ENCODE measurements around the gene CCT5.

CCT5 gene

DNA sequence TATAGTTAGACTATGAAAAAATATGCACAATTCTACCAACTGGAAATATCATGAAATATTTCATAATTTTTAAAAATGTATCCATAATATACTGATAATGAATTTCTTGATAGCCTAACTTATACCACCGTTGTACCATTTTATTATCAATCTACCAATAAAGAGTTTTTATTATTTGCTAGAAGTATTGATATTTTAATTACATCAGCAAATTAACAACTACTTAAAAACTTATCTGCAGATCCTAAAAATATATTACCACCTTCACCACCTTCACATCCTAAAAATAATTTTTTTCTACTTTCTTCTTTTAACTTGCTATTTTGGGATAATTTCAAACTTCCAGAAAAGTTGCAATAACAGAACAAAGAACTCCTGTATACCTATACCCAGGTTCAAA is 21.8 kb upstream of the CCT5 start:
- no peak overlapping the region for H3K4me3 ChIP-seq (replicated peaks; ENCODE audit: low read depth, low read length)
- no peak for DNase-seq (ENCODE audit: extremely low read depth, low read depth)
- TF ChIP-seq, protein P1, sequence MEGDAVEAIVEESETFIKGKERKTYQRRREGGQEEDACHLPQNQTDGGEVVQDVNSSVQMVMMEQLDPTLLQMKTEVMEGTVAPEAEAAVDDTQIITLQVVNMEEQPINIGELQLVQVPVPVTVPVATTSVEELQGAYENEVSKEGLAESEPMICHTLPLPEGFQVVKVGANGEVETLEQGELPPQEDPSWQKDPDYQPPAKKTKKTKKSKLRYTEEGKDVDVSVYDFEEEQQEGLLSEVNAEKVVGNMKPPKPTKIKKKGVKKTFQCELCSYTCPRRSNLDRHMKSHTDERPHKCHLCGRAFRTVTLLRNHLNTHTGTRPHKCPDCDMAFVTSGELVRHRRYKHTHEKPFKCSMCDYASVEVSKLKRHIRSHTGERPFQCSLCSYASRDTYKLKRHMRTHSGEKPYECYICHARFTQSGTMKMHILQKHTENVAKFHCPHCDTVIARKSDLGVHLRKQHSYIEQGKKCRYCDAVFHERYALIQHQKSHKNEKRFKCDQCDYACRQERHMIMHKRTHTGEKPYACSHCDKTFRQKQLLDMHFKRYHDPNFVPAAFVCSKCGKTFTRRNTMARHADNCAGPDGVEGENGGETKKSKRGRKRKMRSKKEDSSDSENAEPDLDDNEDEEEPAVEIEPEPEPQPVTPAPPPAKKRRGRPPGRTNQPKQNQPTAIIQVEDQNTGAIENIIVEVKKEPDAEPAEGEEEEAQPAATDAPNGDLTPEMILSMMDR (IDR thresholded peaks at IDR 0.05; ENCODE audit: low read depth, low read length, missing control alignments), result no peak

- H3K4me3 ChIP-seq (replicated peaks; ENCODE audit: low read depth, low read length), result no peak overlapping the region
- TF ChIP-seq, protein P1 (IDR thresholded peaks at IDR 0.05; ENCODE audit: low read depth, low read length, missing control alignments), result peak; percentile 8
- DNase-seq (ENCODE audit: extremely low read depth, low read depth), result no peak
Observed at GRCh38 chr5:10229306-10230048, 20.6 kb upstream of the CCT5 start.

GRCh38 chr5:10232386-10232785 is 17.7 kb upstream of the CCT5 start:
- TF ChIP-seq, protein P1 (IDR thresholded peaks at IDR 0.05; ENCODE audit: low read depth, low read length, missing control alignments), result no peak

DNA sequence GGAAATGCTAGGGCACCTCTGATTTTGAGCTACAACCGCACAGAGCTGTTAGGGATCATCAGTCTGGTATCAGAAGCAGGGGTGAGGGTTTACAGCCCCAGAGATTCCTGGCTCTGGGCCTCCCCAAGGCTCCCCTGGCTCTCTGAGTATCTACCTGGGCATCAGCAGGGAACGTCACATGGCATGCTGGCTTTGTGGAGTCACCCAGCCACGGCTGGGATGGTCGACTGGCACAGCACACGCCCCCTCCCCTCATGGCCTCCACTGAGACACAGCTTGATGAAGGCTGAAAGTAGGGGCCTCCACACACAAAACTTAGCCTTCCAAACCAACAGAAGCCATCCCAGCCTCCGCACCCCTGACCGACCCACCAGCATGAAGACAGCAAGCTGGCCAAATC is 17.1 kb upstream of the CCT5 start:
- DNase-seq (ENCODE audit: extremely low read depth, low read depth), result no peak
- no peak overlapping the region for H3K4me3 ChIP-seq (replicated peaks; ENCODE audit: low read depth, low read length)
- TF ChIP-seq, protein P1 (IDR thresholded peaks at IDR 0.05; ENCODE audit: low read depth, low read length, missing control alignments), result no peak

More at GRCh38 chr5:10232386-10232785, 17.7 kb upstream of the CCT5 start:
- no peak overlapping the region for H3K4me3 ChIP-seq (replicated peaks; ENCODE audit: low read depth, low read length)
- DNase-seq (ENCODE audit: extremely low read depth, low read depth), result no peak

- TF ChIP-seq, protein P1 (IDR thresholded peaks at IDR 0.05; ENCODE audit: low read depth, low read length, missing control alignments), result peak; percentile 49
- no peak overlapping the region for H3K4me3 ChIP-seq (replicated peaks; ENCODE audit: low read depth, low read length)
- peak; percentile 57 for DNase-seq (ENCODE audit: extremely low read depth, low read depth)
Observed at GRCh38 chr5:10233505-10233904, 16.6 kb upstream of the CCT5 start.

- no peak overlapping the region for H3K4me3 ChIP-seq (replicated peaks; ENCODE audit: low read depth, low read length)
- TF ChIP-seq, protein P1 (IDR thresholded peaks at IDR 0.05; ENCODE audit: low read depth, low read length, missing control alignments), result no peak
- DNase-seq (ENCODE audit: extremely low read depth, low read depth), result no peak
Observed at GRCh38 chr5:10235350-10235749, 14.7 kb upstream of the CCT5 start.
